ENCODE measurements around the gene TTN. TPM values are rescaled to one million over a fixed set of nuclear protein-coding genes. Genes with fewer than 3 reads are reported as not detected.

Gene TTN
- total and polyA plus RNA-seq, 2 donors (not counting 1 experiment from before 2014, with no cell fraction given), result 1.7 to 46.4 TPM

- H3K36me3 ChIP-seq (replicated peaks in 1 of 2; ENCODE audit: control extremely low read depth in 1 of 2, control insufficient read depth in 1 of 2, extremely low read depth in 1 of 2, insufficient read depth in 2 of 2, low read length in 1 of 2), result peaks cover 13 to 54% of the 10 kb centered on the region in 2 experiments
- H3K79me2 ChIP-seq (ENCODE audit: control insufficient read depth, insufficient read depth, low read length), result no peaks in the 10 kb centered on the region
- H3K9me3 ChIP-seq (ENCODE audit: control extremely low read depth in 1 of 3, control insufficient read depth in 2 of 3, insufficient read depth in 1 of 3, low read length in 2 of 3), result no peaks in the 10 kb centered on the region
- H3K4me1 ChIP-seq (ENCODE audit: control insufficient read depth in 2 of 2, insufficient read depth in 2 of 2, low read length in 2 of 2), result no peaks in the 10 kb centered on the region
- Mint-ChIP-seq H3K9me3 (ENCODE audit: insufficient read depth) (no peaks in the 10 kb centered on the region), H3K27ac (no peak overlapping the region), H3K4me1 (no peaks in the 10 kb centered on the region), H3K4me3 (no peak overlapping the region), H3K27me3 (no peaks in the 10 kb centered on the region)
- ATAC-seq (ENCODE audit: low read depth) (no peak), DNase-seq (no peak)
- H3K27me3 ChIP-seq (replicated peaks in 1 of 4; ENCODE audit: control extremely low read depth in 1 of 4, control insufficient read depth in 3 of 4, insufficient read depth in 4 of 4, low read length in 3 of 4), result no peaks in the 10 kb centered on the region
- H2AFZ ChIP-seq (ENCODE audit: insufficient read depth, low read depth, low read length, poor library complexity, severe bottlenecking), result no peak overlapping the region
- ChIA-PET CTCF (no interaction called here), POLR2A (no interaction called here)
- intact Hi-C loops (cut with micrococcal nuclease), result no loop called here
- no peaks in the 10 kb centered on the region for H4K20me1 ChIP-seq (ENCODE audit: control insufficient read depth, insufficient read depth, low read length, poor library complexity, severe bottlenecking)
- no peak for TF ChIP-seq EZH2 (IDR thresholded peaks at IDR 0.05; ENCODE audit: borderline replicate concordance, insufficient read depth, low read depth, low read length, poor library complexity, severe bottlenecking)
- no peak for TF ChIP-seq CTCF (IDR thresholded peaks at IDR 0.05)
- H3K4me2 ChIP-seq (replicated peaks; ENCODE audit: low read depth, low read length, poor library complexity, severe bottlenecking), result no peak overlapping the region
- no peak overlapping the region for H3K4me3 ChIP-seq (ENCODE audit: control extremely low read depth in 1 of 5, extremely low read depth in 1 of 5, insufficient read depth in 1 of 5, low read depth in 2 of 5, low read length in 4 of 5)
- no peak overlapping the region for H3K27ac ChIP-seq (ENCODE audit: low read length in 2 of 2)
- H3K9ac ChIP-seq (ENCODE audit: low read length), result no peak overlapping the region
Measured at GRCh38 chr2:178602901-178603300, 204.3 kb downstream of the TTN start.

- Histone ChIP-seq H3K36me3 (replicated peaks in 1 of 2; ENCODE audit: control extremely low read depth in 1 of 2, control insufficient read depth in 1 of 2, extremely low read depth in 1 of 2, insufficient read depth in 2 of 2, low read length in 1 of 2) (peaks cover 5 to 42% of the 10 kb centered on the region in 2 experiments), H3K9me3 (ENCODE audit: control extremely low read depth in 1 of 3, control insufficient read depth in 2 of 3, insufficient read depth in 1 of 3, low read length in 2 of 3) (no peaks in the 10 kb centered on the region), H3K9ac (ENCODE audit: low read length) (no peak overlapping the region), H3K27ac (ENCODE audit: low read length in 2 of 2) (no peak overlapping the region), H3K27me3 (replicated peaks in 1 of 4; ENCODE audit: control extremely low read depth in 1 of 4, control insufficient read depth in 3 of 4, insufficient read depth in 4 of 4, low read length in 3 of 4) (no peaks in the 10 kb centered on the region), H2AFZ (ENCODE audit: insufficient read depth, low read depth, low read length, poor library complexity, severe bottlenecking) (no peak overlapping the region), H3K4me1 (ENCODE audit: control insufficient read depth in 2 of 2, insufficient read depth in 2 of 2, low read length in 2 of 2) (no peaks in the 10 kb centered on the region), H3K4me2 (replicated peaks; ENCODE audit: low read depth, low read length, poor library complexity, severe bottlenecking) (no peak overlapping the region), H3K4me3 (ENCODE audit: control extremely low read depth in 1 of 5, extremely low read depth in 1 of 5, insufficient read depth in 1 of 5, low read depth in 2 of 5, low read length in 4 of 5) (no peak overlapping the region), H3K79me2 (ENCODE audit: control insufficient read depth, insufficient read depth, low read length) (no peaks in the 10 kb centered on the region), H4K20me1 (ENCODE audit: control insufficient read depth, insufficient read depth, low read length, poor library complexity, severe bottlenecking) (no peaks in the 10 kb centered on the region)
- Mint-ChIP-seq H3K27ac (no peak overlapping the region), H3K4me1 (no peaks in the 10 kb centered on the region), H3K27me3 (no peaks in the 10 kb centered on the region), H3K4me3 (no peak overlapping the region), H3K9me3 (ENCODE audit: insufficient read depth) (no peaks in the 10 kb centered on the region)
- CTCF ChIA-PET, result no interaction called here
- ATAC-seq (ENCODE audit: low read depth) (no peak), DNase-seq (no peak)
- POLR2A ChIA-PET, result no interaction called here
- WGBS (ENCODE audit: insufficient coverage), result 100% methylated on average over 4 of the region's 6 CpGs
- TF ChIP-seq CTCF (IDR thresholded peaks at IDR 0.05) (no peak), EZH2 (IDR thresholded peaks at IDR 0.05; ENCODE audit: borderline replicate concordance, insufficient read depth, low read depth, low read length, poor library complexity, severe bottlenecking) (no peak)
- intact Hi-C loops (cut with micrococcal nuclease), result no loop called here
Measured at GRCh38 chr2:178592655-178593054, 214.6 kb downstream of the TTN start.

Data from B cell (primary cell).